Gastroesophageal sphincter (tissue), 4 donors: ENCODE results near the gene SUCNR1. TPM values are rescaled to one million over a fixed set of nuclear protein-coding genes. Genes with fewer than 3 reads are reported as not detected.
"Not testable (repeated sequence)": the region's sequence is repeated elsewhere in the genome, so short reads cannot be mapped to it uniquely, and the experiment has no call there.

Experiments used
- ATAC-seq: fragments of 150-250 bp; one replicate; pipeline ENCODE4 v1.9.1; 2016; ENCODE audit warnings: mild to moderate bottlenecking, moderate library complexity
- H3K27ac ChIP-seq, 4 donors: fragments of 200-600 bp; sonication (generic) in 3 of 4; 1 replicate in 3 of 4; 2 replicates in 1 of 4; pipeline ENCODE4 v1.5.1; 2016 to 2019
- H3K27me3 ChIP-seq: fragments of 200-600 bp; sonication (generic); one replicate; pipeline ENCODE4 v1.5.1; 2019
- H3K36me3 ChIP-seq, 2 donors: fragments of 200-600 bp; sonication (generic); one replicate each; pipeline ENCODE4 v1.5.1; 2019; ENCODE audit warnings: control low read depth in 1 of 2
- H3K4me1 ChIP-seq, 3 donors: fragments of 200-600 bp; sonication (generic); 1 replicate in 2 of 3; 2 replicates in 1 of 3; pipeline ENCODE4 v1.5.1; 2016 to 2019; ENCODE audit warnings: control low read depth in 2 of 3
- H3K4me3 ChIP-seq, 2 donors: fragments of 200-600 bp; sonication (generic); one replicate each; pipeline ENCODE4 v1.5.1; 2019; ENCODE audit warnings: mild to moderate bottlenecking in 1 of 2, moderate library complexity in 1 of 2
- H3K9me3 ChIP-seq, 3 donors: fragments of 200-600 bp; sonication (generic); one replicate each; pipeline ENCODE4 v1.5.1; 2017 to 2019; ENCODE audit warnings: control low read depth in 2 of 3
- CTCF ChIP-seq, 4 experiments: fragments of 200-600 bp in 2 of 4; fragments of 450-650 bp in 2 of 4; sonication (generic) in 1 of 4; IDR thresholded peaks; one replicate each; pipeline ENCODE4 v1.5.1; 2017 to 2019; ENCODE audit warnings: antibody characterized with exemption in 4 of 4, mild to moderate bottlenecking in 2 of 4, moderate library complexity in 2 of 4
- EP300 ChIP-seq: sonication (generic); formaldehyde crosslinking; IDR thresholded peaks from one replicate; pipeline ENCODE4 v1.6.1; 2017; ENCODE audit warnings: antibody characterized with exemption, mild to moderate bottlenecking
- POLR2A ChIP-seq, 2 donors: fragments of 450-650 bp; IDR thresholded peaks; one replicate each; pipeline ENCODE4 v1.6.1; 2017; ENCODE audit warnings: antibody characterized with exemption in 2 of 2, mild to moderate bottlenecking in 2 of 2, moderate library complexity in 1 of 2
- POLR2AphosphoS5 ChIP-seq: sonication (generic); formaldehyde crosslinking; IDR thresholded peaks from one replicate; pipeline ENCODE4 v1.6.1; 2017; ENCODE audit warnings: antibody characterized with exemption
- WGBS, 2 donors: methylation state at CpG; one replicate each; pipeline ENCODE4 v1.1.5; 2018; ENCODE audit warnings: low coverage in 1 of 2; 5-methylcytosine and 5-hydroxymethylcytosine counted together
- total RNA-seq, 4 donors: library from RNA; depleted of rRNA; stranded (reverse); fragments of >200 nt; gene quantifications; one replicate each; pipeline ENCODE4 v1.1.0, GENCODE V29; 2016

Gene SUCNR1
- total RNA-seq, 4 donors from 2014 or later, result 0.12 to 0.74 (median 0.13) TPM; not detected in 1

DNA sequence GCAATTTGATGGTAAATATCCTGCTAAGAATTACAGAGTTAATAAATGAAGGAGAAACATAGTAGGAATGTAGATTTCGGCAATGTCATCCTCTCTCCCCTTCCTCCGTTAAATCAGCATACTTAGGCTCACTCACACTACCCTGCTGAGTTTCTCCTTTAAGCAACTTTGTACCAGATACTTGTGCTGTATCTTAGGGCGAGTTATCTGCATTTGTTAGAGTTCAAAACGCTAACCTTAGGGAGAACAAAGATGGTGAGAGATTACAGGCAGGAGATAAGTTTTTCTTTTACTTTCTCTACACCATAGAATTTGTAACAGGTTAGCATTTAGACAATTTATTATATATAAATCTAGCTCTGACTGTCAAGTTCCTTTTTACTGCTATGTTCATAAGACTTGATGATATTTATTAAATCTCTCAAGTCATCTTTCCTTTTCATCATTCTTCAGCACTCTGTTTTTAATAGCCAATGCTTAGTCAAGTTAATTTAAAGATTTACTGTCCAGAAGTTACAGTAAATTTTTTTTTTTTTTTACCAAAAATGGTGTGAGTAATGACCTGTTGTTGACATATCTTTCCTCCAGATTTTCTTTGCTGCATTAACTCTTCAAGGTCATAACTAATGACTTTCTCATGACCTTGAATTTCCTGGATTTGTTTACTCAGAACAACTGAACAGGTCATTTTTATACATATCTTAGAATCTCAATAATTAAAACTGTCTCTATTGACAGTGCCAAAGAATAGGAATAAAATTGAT is 22.2 kb downstream of the SUCNR1 start:
- ATAC-seq, result no peak
- Histone ChIP-seq H3K36me3 (no peaks in the 10 kb centered on the region), H3K4me1 (peaks cover 0 to 8% (median 3%) of the 10 kb centered on the region in 3 donors), H3K27me3 (no peaks in the 10 kb centered on the region), H3K27ac (no peak overlapping the region), H3K4me3 (no peak overlapping the region), H3K9me3 (no peaks in the 10 kb centered on the region)
- no peak for TF ChIP-seq POLR2A (IDR thresholded peaks at IDR 0.05)
- no peak for TF ChIP-seq EP300
- TF ChIP-seq CTCF (IDR thresholded peaks at IDR 0.05), result no peak
- no peak for TF ChIP-seq POLR2AphosphoS5
- WGBS, 2 donors, result 61 to 69% methylated on average over 4 of the region's 4 CpGs

GRCh38 chr3:151896246-151897012 is 23.0 kb downstream of the SUCNR1 start:
- no peak for ATAC-seq
- WGBS, 2 donors, result 74 to 83% methylated on average over 4 of the region's 4 CpGs
- TF ChIP-seq POLR2AphosphoS5 (no peak), CTCF (IDR thresholded peaks at IDR 0.05) (no peak), EP300 (no peak), POLR2A (IDR thresholded peaks at IDR 0.05) (no peak)
- no peak overlapping the region for H3K27ac ChIP-seq
- H3K9me3 ChIP-seq, result no peaks in the 10 kb centered on the region
- H3K4me1 ChIP-seq, result peaks cover 5 to 14% (median 6%) of the 10 kb centered on the region in 3 donors
- H3K36me3 ChIP-seq, result no peaks in the 10 kb centered on the region
- H3K27me3 ChIP-seq, result no peaks in the 10 kb centered on the region
- H3K4me3 ChIP-seq, result no peak overlapping the region

DNA sequence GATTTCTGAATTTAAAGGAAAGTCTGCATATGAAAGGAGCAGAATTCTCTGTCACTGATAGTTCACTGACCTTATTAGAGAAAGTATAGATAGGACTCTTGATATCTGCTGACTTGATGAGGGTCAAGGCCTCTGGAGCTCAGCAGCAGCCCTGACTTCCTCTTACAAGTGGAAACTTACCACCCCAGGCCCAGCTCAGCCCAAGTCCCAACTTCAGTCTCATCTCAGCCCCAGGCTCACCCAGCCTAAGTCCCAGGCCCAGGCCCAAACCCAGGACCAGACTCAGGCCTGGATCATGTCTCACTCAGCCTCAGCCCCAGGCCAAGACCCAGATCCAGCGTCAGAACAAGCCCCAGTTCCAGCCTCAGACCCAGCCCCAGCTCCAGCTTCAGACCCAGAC is 24.7 kb downstream of the SUCNR1 start:
- no CpG with 5 or more reads among the region's 1 CpG for WGBS, 2 donors
- not testable (repeated sequence) for H3K36me3 ChIP-seq, ATAC-seq, H3K27ac ChIP-seq, H3K4me3 ChIP-seq, H3K27me3 ChIP-seq, H3K9me3 ChIP-seq
- H3K4me1 ChIP-seq, result peaks cover 12 to 23% (median 13%) of the 10 kb centered on the region in 3 donors

DNA sequence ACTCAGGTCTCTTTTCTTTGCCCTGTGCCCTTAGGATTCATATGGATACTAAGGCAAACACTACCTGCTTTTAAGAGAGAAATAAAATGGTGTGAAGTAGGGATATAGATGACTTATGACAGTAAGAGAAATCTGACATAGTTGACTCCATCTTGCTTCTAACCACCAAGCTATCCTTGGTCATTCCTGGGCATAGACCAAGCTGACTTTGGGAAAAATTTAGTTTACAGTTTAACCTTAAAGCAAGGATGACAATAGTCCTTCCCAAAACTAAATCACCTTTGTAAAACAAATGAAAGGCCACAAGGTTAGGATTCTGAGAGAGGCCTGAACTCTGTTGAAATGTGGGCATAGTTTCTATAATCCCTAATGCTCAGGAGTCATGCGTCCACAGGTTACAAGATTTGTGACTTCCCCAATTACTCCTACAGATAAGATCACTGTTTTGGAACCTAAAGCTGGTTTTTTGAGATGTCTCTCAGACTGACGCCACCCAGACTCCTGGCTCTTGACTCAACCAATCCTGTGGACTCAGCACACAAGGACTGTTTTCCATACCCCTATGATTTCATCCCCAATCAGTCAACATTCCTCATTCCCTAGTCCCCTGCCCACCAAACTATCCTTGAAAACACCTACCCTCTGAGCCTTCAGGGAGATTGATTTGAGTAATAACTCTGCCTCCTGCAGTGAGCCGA is 25.3 kb downstream of the SUCNR1 start:
- WGBS, 2 donors, result 93 to 100% methylated on average over 1 to 3 of the region's 3 CpGs
- not testable (repeated sequence) for H3K36me3 ChIP-seq, H3K27me3 ChIP-seq, H3K27ac ChIP-seq, ATAC-seq, H3K4me3 ChIP-seq, H3K9me3 ChIP-seq
- H3K4me1 ChIP-seq, result peaks cover 16 to 29% (median 18%) of the 10 kb centered on the region in 3 donors

DNA sequence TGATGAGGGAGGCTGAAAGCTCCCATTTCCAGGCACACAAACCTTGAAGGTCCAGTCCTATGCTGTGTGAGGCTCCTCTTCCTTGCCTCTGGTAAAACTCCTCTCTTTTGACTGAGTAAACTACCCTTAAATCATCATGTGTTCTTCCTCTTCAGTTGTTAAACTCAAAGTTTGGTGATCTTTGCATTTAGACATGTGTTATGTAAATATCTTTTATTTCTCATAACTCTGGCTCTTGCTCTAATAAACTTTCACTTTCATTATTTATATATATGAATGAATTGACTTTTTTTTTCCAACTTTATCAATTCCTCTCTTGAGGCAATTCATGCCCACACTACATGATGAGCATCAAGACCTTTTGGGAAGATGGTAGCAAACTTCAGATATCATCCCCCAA is 26.6 kb downstream of the SUCNR1 start:
- H3K36me3 ChIP-seq, result no peaks in the 10 kb centered on the region
- ATAC-seq, result no peak
- H3K27ac ChIP-seq, result no peak overlapping the region
- H3K27me3 ChIP-seq, result no peaks in the 10 kb centered on the region
- TF ChIP-seq CTCF (IDR thresholded peaks at IDR 0.05) (no peak), POLR2AphosphoS5 (no peak), EP300 (no peak), POLR2A (IDR thresholded peaks at IDR 0.05) (no peak)
- no peak overlapping the region for H3K4me3 ChIP-seq
- H3K9me3 ChIP-seq, result no peaks in the 10 kb centered on the region
- peaks cover 20 to 38% (median 23%) of the 10 kb centered on the region in 3 donors for H3K4me1 ChIP-seq
